Smooth muscle cell (in vitro differentiated cells): ENCODE data around the gene SESTD1. TPM values are rescaled to one million over a fixed set of nuclear protein-coding genes. Genes with fewer than 3 reads are reported as not detected.
"Not testable (repeated sequence)": the region's sequence is repeated elsewhere in the genome, so short reads cannot be mapped to it uniquely, and the experiment has no call there.

Experiments used
- DNase-seq: peaks from one replicate; lab custom pipeline; 2025; ENCODE audit not compliant: unreplicated experiment; lab: John Stamatoyannopoulos, UW
- H2AFZ ChIP-seq: fragments of 200-600 bp; sonication (generic); 2 replicates; pipeline ENCODE4 v1.6.0; 2016; ENCODE audit warnings: antibody characterized with exemption, low read depth, mild to moderate bottlenecking
- H3F3A ChIP-seq: fragments of 200-600 bp; sonication (generic); 2 replicates; pipeline ENCODE4 v1.6.0; 2017; ENCODE audit warnings: antibody characterized with exemption, low read depth
- H3K27ac ChIP-seq: fragments of 200-600 bp; sonication (generic); 2 replicates; pipeline ENCODE4 v1.5.1; 2016; ENCODE audit warnings: low read depth, mild to moderate bottlenecking
- H3K27me3 ChIP-seq: fragments of 200-600 bp; sonication (generic); 2 replicates; pipeline ENCODE4 v1.6.1; 2016; ENCODE audit warnings: low read depth, mild to moderate bottlenecking
- H3K36me3 ChIP-seq: fragments of 200-600 bp; sonication (generic); 2 replicates; pipeline ENCODE4 v1.5.1; 2016; ENCODE audit warnings: low read depth
- H3K4me1 ChIP-seq: fragments of 200-600 bp; sonication (generic); 2 replicates; pipeline ENCODE4 v1.5.1; 2016; ENCODE audit warnings: low read depth
- H3K4me2 ChIP-seq: fragments of 200-600 bp; sonication (generic); 2 replicates; pipeline ENCODE4 v1.6.0; 2016; ENCODE audit warnings: mild to moderate bottlenecking
- H3K4me3 ChIP-seq: fragments of 200-600 bp; sonication (generic); 2 replicates; pipeline ENCODE4 v1.5.1; 2016; ENCODE audit warnings: mild to moderate bottlenecking
- H3K79me2 ChIP-seq: fragments of 200-600 bp; sonication (generic); 2 replicates; pipeline ENCODE4 v1.6.0; 2016; ENCODE audit warnings: low read depth, mild to moderate bottlenecking
- H3K9ac ChIP-seq: fragments of 200-600 bp; sonication (generic); 2 replicates; pipeline ENCODE4 v1.6.0; 2016; ENCODE audit warnings: low read depth
- H3K9me3 ChIP-seq: fragments of 200-600 bp; sonication (generic); replicated peaks from 2 replicates; pipeline ENCODE4 v1.5.1; 2016; ENCODE audit warnings: low read depth
- H4K20me1 ChIP-seq: fragments of 200-600 bp; sonication (generic); 2 replicates; pipeline ENCODE4 v1.6.0; 2016; ENCODE audit warnings: low read depth
- CTCF ChIP-seq: fragments of 200-600 bp; sonication (generic); IDR thresholded peaks from 2 replicates; pipeline ENCODE4 v1.5.1; 2017; ENCODE audit warnings: borderline replicate concordance, mild to moderate bottlenecking, antibody characterized with exemption; ENCODE audit not compliant: insufficient read depth, poor library complexity, severe bottlenecking
- WGBS: methylation state at CpG from one replicate; pipeline ENCODE4 v1.1.7; 2016; ENCODE audit warnings: low lambda C conversion rate; 5-methylcytosine and 5-hydroxymethylcytosine counted together
- polyA plus RNA-seq: library from polyadenylated mRNA; unstranded; fragments of >200 nt; fragmentation: Nextera tagmentation; extraction: Ambion mirVana; gene quantifications from 2 replicates; pipeline ENCODE4 v1.2.1, GENCODE V29; 2016
- total RNA-seq: library from RNA; depleted of rRNA; stranded (reverse); fragments of >200 nt; gene quantifications from 2 replicates; pipeline ENCODE4 v1.2.3, GENCODE V29; 2014

The SESTD1 gene
- total and polyA plus RNA-seq, 2 experiments from 2014 or later, result 29.1 to 82.3 TPM

GRCh38 chr2:179207047-179207446 is 57.6 kb downstream of the SESTD1 start:
- WGBS, result 96% methylated on average over 5 of the region's 5 CpGs
- no peaks in the 10 kb centered on the region for H3K4me1 ChIP-seq
- H4K20me1 ChIP-seq, result no peaks in the 10 kb centered on the region
- no peak overlapping the region for H3K4me3 ChIP-seq
- H3F3A ChIP-seq, result no peaks in the 10 kb centered on the region
- peaks cover 71% of the 10 kb centered on the region for H3K79me2 ChIP-seq
- H3K36me3 ChIP-seq, result no peaks in the 10 kb centered on the region
- no peak overlapping the region for H2AFZ ChIP-seq
- no peak for TF ChIP-seq CTCF
- H3K4me2 ChIP-seq, result no peak overlapping the region
- H3K9me3 ChIP-seq, result no peaks in the 10 kb centered on the region
- no peak overlapping the region for H3K27ac ChIP-seq
- H3K9ac ChIP-seq, result no peak overlapping the region
- DNase-seq, result no peak
- H3K27me3 ChIP-seq, result no peaks in the 10 kb centered on the region

- no peak overlapping the region for H3K4me3 ChIP-seq
- H3F3A ChIP-seq, result no peaks in the 10 kb centered on the region
- H3K79me2 ChIP-seq, result peaks cover 37% of the 10 kb centered on the region
- H2AFZ ChIP-seq, result no peak overlapping the region
- no peaks in the 10 kb centered on the region for H3K36me3 ChIP-seq
- H3K9me3 ChIP-seq, result no peaks in the 10 kb centered on the region
- no peaks in the 10 kb centered on the region for H3K27me3 ChIP-seq
- DNase-seq, result no peak
- H3K4me2 ChIP-seq, result no peak overlapping the region
- H3K27ac ChIP-seq, result no peak overlapping the region
- H3K9ac ChIP-seq, result no peak overlapping the region
- 98% methylated on average over 3 of the region's 3 CpGs for WGBS
- TF ChIP-seq CTCF, result no peak
- H3K4me1 ChIP-seq, result no peaks in the 10 kb centered on the region
- no peaks in the 10 kb centered on the region for H4K20me1 ChIP-seq
Measured at GRCh38 chr2:179201869-179202268, 62.8 kb downstream of the SESTD1 start.

- not testable (repeated sequence) for H3F3A ChIP-seq, H3K27ac ChIP-seq, H3K36me3 ChIP-seq, H3K4me2 ChIP-seq, H2AFZ ChIP-seq, H3K9ac ChIP-seq, H3K4me3 ChIP-seq, H3K9me3 ChIP-seq, DNase-seq, H3K4me1 ChIP-seq, H3K27me3 ChIP-seq
- Histone ChIP-seq H3K79me2 (peaks cover 67% of the 10 kb centered on the region), H4K20me1 (peaks cover 41% of the 10 kb centered on the region)
- 96% methylated on average over 23 of the region's 23 CpGs for WGBS
Measured at GRCh38 chr2:179195926-179196590, 68.6 kb downstream of the SESTD1 start.

GRCh38 chr2:179195141-179195540 is 69.5 kb downstream of the SESTD1 start:
- Histone ChIP-seq H2AFZ (no peak overlapping the region), H3K36me3 (peaks cover 11% of the 10 kb centered on the region), H3K4me2 (no peak overlapping the region), H3K9ac (no peak overlapping the region), H3F3A (no peaks in the 10 kb centered on the region), H3K4me3 (no peak overlapping the region), H3K9me3 (peaks cover 5% of the 10 kb centered on the region), H3K27me3 (no peaks in the 10 kb centered on the region), H4K20me1 (peaks cover 45% of the 10 kb centered on the region), H3K27ac (no peak overlapping the region), H3K79me2 (peaks cover 76% of the 10 kb centered on the region), H3K4me1 (no peaks in the 10 kb centered on the region)
- DNase-seq, result no peak
- 98% methylated on average over 2 of the region's 2 CpGs for WGBS
- no peak for TF ChIP-seq CTCF
